Measurements from ENCODE around the gene AIRE.

Gene AIRE

GRCh38 chr21:44305691-44306090, 20.0 kb downstream of the AIRE start:
- TF ChIP-seq CTCF (IDR thresholded peaks at IDR 0.05), result no peak
- Histone ChIP-seq H3K27ac (no peak overlapping the region), H3K9me3 (no peaks in the 10 kb centered on the region), H3K4me1 (ENCODE audit: control insufficient read depth in 1 of 2, insufficient read depth in 1 of 2, low read depth in 1 of 2, low read length in 1 of 2) (peaks cover 20 to 23% of the 10 kb centered on the region in 2 experiments), H3K27me3 (no peaks in the 10 kb centered on the region), H3K36me3 (peaks cover 29% of the 10 kb centered on the region), H3K4me3 (ENCODE audit: low read depth in 1 of 2, low read length in 1 of 2) (no peak overlapping the region)

DNA sequence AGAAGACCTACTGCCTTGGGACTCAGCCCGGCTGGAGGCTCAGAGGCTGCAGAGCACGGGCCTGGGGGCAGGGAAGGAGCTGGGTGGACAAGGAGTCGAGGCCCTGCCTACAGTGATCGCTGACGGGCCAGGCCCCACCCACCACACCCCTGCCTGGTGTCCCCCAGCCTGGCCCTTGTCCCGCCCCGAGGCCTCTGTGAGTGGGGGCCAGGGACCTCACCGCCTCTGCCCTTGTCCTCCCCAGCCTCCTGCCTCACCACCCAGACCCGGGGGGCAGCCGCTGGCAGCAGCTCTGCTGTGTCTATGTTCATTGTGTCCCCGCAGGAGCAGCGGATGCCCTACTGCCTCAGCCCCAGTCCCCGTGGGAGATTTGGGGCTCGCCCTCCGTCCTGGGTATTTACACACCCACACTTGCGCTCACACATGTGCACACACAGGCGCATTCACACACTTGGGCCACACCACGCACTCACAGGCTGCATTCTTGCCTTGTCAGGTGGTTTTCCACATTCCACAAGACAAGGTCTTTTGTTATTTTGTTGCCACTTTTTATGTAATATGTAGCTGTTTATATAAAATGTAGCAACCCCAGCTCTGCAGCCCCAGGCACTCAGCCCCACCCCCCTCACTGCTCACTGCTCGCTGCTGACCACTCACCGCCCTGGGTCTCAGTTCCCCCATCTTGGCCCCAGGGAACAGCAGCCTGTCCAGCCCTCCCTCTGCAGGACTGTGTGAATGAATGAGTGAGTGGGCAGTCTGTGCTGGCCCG, 21.4 kb downstream of the AIRE start:
- H3K9me3 ChIP-seq, result no peaks in the 10 kb centered on the region
- H3K27me3 ChIP-seq, result no peaks in the 10 kb centered on the region
- no peak overlapping the region for H3K4me3 ChIP-seq (ENCODE audit: low read depth in 1 of 2, low read length in 1 of 2)
- peaks cover 7 to 9% of the 10 kb centered on the region in 2 experiments for H3K4me1 ChIP-seq (ENCODE audit: control insufficient read depth in 1 of 2, insufficient read depth in 1 of 2, low read depth in 1 of 2, low read length in 1 of 2)
- peaks cover 43% of the 10 kb centered on the region for H3K36me3 ChIP-seq
- no peak overlapping the region for H3K27ac ChIP-seq
- no peak for TF ChIP-seq CTCF (IDR thresholded peaks at IDR 0.05)

- Histone ChIP-seq H3K36me3 (peaks cover 80% of the 10 kb centered on the region), H3K4me3 (ENCODE audit: low read depth in 1 of 2, low read length in 1 of 2) (no peak overlapping the region), H3K4me1 (ENCODE audit: control insufficient read depth in 1 of 2, insufficient read depth in 1 of 2, low read depth in 1 of 2, low read length in 1 of 2) (no peaks in the 10 kb centered on the region), H3K9me3 (no peaks in the 10 kb centered on the region), H3K27ac (no peak overlapping the region), H3K27me3 (no peaks in the 10 kb centered on the region)
- TF ChIP-seq CTCF (IDR thresholded peaks at IDR 0.05), result no peak
These were observed 25.2 kb downstream of the AIRE start for GRCh38 chr21:44310628-44311507.

DNA sequence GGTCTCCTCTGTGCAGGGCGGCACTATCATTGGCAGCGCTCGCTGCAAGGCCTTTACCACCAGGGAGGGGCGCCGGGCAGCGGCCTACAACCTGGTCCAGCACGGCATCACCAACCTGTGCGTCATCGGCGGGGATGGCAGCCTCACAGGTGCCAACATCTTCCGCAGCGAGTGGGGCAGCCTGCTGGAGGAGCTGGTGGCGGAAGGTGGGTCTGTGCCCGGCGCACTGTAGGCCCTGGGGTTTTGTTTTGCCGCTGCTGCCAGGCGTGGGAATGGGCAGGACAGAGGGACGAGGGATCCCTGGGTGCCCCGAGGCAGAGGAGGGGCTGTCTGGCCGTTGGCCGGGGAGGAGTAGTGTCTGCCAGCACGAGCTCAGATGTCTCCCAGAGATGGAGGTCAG, 26.4 kb downstream of the AIRE start:
- Histone ChIP-seq H3K27me3 (no peaks in the 10 kb centered on the region), H3K4me1 (ENCODE audit: control insufficient read depth in 1 of 2, insufficient read depth in 1 of 2, low read depth in 1 of 2, low read length in 1 of 2) (no peaks in the 10 kb centered on the region), H3K4me3 (ENCODE audit: low read depth in 1 of 2, low read length in 1 of 2) (no peak overlapping the region), H3K36me3 (peaks cover 88% of the 10 kb centered on the region), H3K27ac (no peak overlapping the region), H3K9me3 (no peaks in the 10 kb centered on the region)
- no peak for TF ChIP-seq CTCF (IDR thresholded peaks at IDR 0.05)

- Histone ChIP-seq H3K36me3 (peaks cover 88% of the 10 kb centered on the region), H3K4me3 (ENCODE audit: low read depth in 1 of 2, low read length in 1 of 2) (no peak overlapping the region), H3K27me3 (no peaks in the 10 kb centered on the region), H3K4me1 (ENCODE audit: control insufficient read depth in 1 of 2, insufficient read depth in 1 of 2, low read depth in 1 of 2, low read length in 1 of 2) (no peaks in the 10 kb centered on the region), H3K27ac (no peak overlapping the region), H3K9me3 (no peaks in the 10 kb centered on the region)
- no peak for TF ChIP-seq CTCF (IDR thresholded peaks at IDR 0.05)
These were observed 27.0 kb downstream of the AIRE start for GRCh38 chr21:44312716-44313115.
